Measurements from ENCODE around the gene DEXI.

Gene DEXI

DNA sequence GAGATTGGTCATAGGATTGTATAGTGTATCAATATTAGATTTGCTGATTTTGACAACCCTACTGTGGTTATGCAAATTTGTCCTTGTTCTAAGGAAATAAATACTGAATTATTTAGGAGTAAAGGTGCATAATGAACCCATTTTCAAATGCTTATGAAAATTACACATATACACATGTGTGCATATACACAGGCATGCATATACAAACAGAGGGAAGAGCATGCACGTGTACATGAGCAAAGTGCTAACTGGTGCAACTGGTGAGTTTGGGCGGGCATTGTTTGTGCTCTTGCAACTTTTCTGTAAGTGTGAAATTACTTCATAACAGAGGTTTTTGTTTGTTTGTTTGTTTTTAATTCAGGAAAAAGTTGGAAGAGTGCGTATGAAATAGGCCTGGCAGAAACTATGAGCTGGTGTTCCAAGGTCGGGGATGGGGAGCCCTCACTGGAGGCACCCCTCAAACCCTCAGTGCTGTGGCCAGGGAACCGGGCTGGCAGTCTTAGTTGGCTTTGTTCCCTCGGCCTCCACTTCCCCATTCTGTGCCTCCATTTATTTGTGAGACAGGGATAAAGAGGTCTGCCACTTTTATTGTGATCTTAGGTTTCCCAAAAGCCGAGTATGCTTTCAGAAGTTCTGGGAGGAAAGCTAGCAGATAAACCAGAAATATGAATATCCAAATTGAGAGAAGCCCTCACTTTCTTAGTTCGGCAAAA, 5.8 kb downstream of the DEXI start:
- TF ChIP-seq, protein P1, sequence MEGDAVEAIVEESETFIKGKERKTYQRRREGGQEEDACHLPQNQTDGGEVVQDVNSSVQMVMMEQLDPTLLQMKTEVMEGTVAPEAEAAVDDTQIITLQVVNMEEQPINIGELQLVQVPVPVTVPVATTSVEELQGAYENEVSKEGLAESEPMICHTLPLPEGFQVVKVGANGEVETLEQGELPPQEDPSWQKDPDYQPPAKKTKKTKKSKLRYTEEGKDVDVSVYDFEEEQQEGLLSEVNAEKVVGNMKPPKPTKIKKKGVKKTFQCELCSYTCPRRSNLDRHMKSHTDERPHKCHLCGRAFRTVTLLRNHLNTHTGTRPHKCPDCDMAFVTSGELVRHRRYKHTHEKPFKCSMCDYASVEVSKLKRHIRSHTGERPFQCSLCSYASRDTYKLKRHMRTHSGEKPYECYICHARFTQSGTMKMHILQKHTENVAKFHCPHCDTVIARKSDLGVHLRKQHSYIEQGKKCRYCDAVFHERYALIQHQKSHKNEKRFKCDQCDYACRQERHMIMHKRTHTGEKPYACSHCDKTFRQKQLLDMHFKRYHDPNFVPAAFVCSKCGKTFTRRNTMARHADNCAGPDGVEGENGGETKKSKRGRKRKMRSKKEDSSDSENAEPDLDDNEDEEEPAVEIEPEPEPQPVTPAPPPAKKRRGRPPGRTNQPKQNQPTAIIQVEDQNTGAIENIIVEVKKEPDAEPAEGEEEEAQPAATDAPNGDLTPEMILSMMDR (IDR thresholded peaks at IDR 0.05; ENCODE audit: insufficient read depth, missing control alignments), result no peak
- no peak for FAIRE-seq
- DNase-seq (ENCODE audit: insufficient read length, low spot score), result no peak

DNA sequence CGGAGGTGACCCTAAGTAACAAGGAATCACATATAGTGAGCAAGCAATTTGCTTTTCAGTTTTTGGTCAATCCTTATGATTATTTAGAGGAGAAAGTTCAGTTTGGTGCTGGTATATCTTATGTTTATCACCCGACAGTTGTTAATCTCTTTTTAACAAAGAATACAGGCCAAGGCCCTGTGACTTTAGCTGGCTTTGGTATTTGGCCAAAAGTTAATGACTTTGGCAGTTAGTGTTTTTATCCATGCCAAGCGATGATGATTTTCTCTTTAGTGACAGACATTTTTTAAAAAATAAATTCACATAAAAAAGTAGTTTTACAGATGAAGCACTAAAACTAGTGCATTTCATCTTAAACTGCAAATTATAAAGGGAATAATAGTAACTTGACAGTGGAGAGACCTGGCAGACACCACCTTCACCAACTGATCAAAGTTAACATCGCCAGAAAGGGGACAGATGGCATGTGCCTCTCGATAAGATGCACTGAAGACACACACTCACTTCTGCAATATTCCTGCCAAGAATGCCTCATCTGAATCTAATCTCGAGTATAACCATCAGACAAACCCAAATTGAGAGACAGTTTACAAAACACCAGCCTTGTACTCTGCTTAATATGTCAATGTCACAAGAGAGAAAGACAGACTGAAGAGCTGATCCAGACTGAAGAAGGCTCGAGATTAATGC, 6.9 kb downstream of the DEXI start:
- FAIRE-seq (no peak), DNase-seq (ENCODE audit: insufficient read length, low spot score) (no peak)
- TF ChIP-seq, protein P1 (IDR thresholded peaks at IDR 0.05; ENCODE audit: insufficient read depth, missing control alignments), result no peak

DNA sequence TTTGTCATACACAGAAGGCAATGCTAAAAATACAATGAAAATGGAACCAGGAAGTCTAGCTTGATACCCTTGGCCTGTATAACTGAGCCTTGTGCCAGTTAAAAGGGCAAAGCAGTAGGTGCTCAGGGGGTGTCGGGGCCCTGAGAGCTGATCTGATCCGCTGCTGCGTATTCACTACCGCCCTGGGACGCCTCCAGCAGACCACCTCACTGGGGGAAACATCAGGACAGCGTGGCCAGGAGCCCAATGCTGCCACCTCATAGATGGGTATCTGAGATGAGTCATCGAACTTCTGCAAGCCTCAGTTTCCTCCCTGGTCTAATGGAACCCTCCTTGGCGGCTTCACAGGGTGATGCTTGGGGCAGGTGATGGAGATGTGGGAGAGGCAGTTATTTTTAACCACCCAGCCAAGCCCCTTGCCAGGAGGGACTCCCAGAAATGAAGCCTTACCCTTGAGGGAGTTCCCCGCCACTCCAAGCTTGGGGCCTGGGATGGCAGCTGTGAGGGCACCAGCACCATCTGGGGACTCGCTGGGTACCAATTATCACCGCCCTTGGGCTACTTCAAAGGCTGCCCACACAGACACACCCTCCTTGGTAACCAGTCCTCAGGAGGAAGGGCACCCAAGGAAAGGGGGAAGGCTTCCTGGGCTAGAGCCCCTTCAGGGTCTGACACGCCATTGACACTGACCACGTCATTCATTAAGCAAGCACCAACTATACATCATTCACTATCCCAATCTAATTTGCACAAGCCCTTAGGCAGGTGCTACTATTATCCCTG, 7.8 kb downstream of the DEXI start:
- DNase-seq (ENCODE audit: insufficient read length, low spot score) (no peak), FAIRE-seq (no peak)
- TF ChIP-seq, protein P1 (IDR thresholded peaks at IDR 0.05; ENCODE audit: insufficient read depth, missing control alignments), result no peak

DNA sequence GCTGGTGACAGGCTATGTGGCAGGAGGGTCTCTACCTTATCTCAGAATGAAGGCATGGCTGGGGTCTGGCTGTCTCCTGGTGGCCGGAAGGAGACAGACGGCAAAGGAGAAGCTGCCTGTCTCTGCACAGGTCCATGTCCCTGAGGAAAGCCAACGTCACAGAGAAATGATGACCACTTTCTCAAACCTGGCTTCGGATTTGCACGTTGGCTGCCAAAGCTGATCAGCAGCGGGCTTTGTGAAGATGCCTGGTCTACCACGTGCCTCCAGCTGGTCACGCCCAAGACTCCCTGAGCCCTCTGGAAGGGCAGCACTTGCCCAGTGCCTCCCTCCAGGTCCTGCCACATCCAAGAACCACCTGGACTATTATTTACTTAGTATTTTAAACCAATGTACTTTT, 8.4 kb downstream of the DEXI start:
- TF ChIP-seq, protein P1 (IDR thresholded peaks at IDR 0.05; ENCODE audit: insufficient read depth, missing control alignments), result no peak
- FAIRE-seq (no peak), DNase-seq (ENCODE audit: insufficient read length, low spot score) (no peak)

DNA sequence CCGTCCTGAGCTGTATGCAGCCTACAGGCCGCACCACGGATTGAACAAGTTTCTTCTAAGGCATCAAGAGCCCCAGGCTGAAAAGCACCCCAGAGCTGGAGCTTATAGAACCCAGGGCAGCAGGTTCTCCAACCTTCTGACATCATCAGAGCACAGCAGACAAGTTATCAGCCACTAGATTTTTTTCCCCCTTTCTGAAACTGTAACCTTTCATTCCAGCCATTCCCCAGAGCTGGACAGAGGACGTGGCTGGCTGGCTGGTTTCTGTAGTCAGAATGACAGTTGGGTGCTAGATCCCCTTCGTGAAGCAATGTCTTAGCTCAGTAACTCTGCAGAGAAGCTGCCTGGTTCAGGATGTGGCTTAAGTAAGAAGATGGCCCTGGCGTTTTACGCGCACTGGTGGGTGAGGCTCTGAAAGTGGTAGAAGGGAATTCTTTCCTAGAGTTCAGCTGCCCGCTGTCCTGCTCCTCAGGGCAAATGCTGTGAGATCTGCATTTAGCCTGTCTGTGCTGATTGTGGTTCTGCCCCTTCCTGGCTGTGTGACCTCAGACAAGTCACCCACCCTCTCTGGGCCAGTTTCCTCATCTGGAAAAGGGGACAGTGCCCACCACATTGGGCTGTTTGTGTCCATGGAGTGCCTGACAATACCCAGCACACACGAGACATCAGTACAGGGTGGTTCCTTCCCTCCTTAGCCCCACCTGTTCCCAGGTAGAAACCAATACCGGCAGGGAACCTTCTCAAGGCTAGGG, 9.1 kb downstream of the DEXI start:
- DNase-seq (ENCODE audit: insufficient read length, low spot score) (no peak), FAIRE-seq (no peak)
- TF ChIP-seq, protein P1 (IDR thresholded peaks at IDR 0.05; ENCODE audit: insufficient read depth, missing control alignments), result no peak

DNA sequence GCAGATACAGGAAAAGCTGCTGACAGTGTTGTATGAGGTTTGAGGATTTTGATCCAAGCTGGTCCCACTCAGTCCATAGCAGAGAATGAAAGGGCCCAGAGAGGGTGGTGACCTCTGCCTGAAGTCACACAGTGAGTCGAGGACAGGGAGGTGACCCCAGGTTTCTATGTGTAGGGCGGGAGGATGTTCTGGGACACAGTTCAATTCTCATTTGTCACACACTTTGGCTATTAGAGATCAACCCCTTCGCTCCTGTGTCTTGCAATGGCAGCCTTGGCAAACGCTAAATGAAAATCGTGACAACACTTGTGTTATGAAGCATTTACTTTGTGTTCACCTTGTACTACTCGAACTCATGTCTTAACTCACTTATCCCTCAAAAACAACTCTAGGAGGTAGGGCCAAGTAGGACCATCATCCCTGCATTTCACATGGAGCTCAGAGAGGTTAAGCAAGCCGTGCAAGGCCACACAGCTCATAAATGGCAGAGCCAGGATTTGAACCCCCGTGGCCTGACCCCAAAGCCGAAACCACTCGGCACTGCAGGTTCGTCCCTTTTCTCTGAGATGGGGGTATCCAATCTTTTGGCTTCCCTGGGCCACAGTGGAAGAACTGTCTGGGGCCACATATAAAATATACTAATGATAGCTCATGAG, 10.2 kb downstream of the DEXI start:
- FAIRE-seq (no peak), DNase-seq (ENCODE audit: insufficient read length, low spot score) (no peak)
- TF ChIP-seq, protein P1 (IDR thresholded peaks at IDR 0.05; ENCODE audit: insufficient read depth, missing control alignments), result no peak

All from D721Med (cell line).